ENCODE data around the gene GLB1L2. TPM values are rescaled to one million over a fixed set of nuclear protein-coding genes. Genes with fewer than 3 reads are reported as not detected.

The GLB1L2 gene
- total RNA-seq, 1 donor from 2014 or later: 0.29 TPM

DNA sequence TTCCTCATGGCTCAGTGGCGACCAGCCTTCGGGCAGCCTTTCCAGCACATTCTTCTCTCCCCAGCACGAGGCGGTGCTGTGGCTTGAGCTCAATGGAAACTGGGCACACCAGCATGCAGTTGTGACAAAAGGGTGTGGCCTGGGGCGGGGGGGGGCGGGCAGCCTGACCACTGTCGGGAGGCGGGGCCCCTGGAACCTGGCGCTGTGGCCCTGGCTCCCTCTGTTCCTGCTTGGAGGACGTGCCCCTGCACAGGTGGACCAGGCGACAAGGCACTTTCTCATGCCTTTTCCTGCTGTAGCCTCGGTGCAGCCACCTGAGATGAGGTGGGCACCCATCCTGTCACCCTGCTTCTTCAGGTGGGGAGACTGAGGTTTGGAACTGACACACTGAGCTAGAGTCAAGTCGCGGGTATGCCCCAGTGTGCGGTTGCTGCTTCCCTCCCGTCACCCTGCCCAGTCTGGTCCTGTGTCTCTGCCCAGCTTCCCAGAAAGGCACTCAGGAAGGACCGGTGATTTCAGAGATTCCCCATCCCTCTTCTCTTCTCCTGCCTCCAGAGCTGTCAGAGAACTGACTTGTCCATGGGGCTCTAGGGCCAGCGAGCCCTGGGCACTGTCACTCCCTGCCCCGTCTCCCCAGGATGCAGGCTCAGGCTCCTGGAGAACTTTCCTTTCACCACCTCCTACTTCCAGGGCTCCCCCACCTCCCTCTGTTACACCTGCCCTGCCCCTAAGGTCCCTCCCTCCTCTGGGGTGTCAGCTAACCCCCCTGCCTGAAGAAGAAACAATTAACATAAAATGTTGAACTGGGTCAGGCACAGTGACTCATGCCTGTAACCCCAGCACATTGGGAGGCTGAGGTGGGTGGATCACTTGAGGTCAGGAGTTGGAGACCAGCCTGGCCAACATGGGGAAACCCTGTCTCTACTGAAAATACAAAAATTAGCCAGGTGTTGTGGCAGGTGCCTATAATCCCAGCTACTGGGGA is 70.3 kb downstream of the GLB1L2 start:
- DNase-seq (ENCODE audit: low spot score): no peak

- DNase-seq (ENCODE audit: low spot score): no peak
These were observed 71.1 kb downstream of the GLB1L2 start for GRCh38 chr11:134402910-134403309.

- DNase-seq (ENCODE audit: low spot score): no peak
These were observed 73.0 kb downstream of the GLB1L2 start for GRCh38 chr11:134404575-134405341.

- DNase-seq (ENCODE audit: low spot score): no peak
These were observed 73.6 kb downstream of the GLB1L2 start for GRCh38 chr11:134405436-134405835.

- no peak for DNase-seq (ENCODE audit: low spot score)
These were observed 74.1 kb downstream of the GLB1L2 start for GRCh38 chr11:134405841-134406240.

- no peak for DNase-seq (ENCODE audit: low spot score)
These were observed 74.7 kb downstream of the GLB1L2 start for GRCh38 chr11:134406264-134407185.

GRCh38 chr11:134407321-134407828 is 75.6 kb downstream of the GLB1L2 start:
- no peak for DNase-seq (ENCODE audit: low spot score)

DNA sequence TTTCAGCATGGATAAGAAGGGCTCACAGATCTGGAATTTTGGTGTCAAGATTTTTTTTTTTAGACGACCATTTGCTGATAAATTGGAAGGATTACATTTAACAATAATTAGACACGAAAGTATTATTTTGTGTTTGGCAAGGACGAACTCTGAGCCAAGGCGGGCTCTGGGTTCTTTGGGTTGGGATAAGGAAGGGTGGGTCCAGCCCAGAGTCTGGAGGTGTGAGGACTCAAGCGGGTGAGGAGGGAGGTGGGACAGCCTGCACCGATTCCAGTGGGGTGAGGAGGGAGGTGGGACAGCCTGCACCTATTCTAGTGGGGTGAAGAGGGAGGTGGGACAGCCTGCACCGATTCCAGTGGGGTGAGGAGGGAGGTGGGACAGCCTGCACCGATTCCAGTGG is 76.1 kb downstream of the GLB1L2 start:
- DNase-seq (ENCODE audit: low spot score): no peak

DNA sequence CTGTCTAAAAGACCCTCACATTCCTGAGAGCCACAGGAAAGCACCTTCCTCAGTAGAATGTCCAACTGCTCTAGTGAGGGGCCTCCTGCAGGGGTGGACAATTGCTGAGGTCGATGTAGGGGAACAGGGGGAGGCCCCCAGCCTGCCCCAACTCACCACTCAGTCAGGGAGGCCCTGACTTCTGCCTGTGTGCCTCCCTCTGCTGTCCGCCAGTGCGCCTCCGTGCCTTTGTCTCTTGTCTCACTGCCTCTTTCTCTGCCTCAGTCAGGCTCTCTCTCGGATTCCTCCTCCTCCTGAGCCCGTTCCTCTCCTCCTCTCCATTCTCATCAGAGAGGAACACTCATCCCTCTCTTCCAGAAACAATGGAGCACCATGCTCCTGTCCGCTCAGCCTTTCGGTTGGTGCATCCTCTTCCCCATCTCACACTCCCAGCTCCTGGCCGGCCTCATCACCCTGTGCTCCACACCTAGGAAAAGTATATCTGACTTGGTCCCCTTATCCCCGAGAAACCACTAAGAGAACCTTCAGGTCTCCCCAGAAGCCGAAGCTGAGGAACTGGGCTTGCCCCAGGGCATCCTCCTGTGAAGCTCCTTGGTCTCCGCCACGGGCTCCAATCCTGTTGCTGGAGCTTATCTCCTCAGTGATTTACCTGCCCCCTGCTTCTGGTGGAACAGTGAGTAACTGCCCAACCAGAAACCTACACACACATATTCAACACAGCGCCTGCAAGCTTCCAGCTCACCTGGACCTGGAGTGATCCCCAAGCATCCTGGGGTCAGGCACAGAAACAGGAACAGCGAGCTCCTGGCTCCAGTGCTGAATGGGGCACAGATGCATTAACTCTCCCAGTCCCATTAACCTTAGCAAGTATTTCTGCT is 78.0 kb downstream of the GLB1L2 start:
- DNase-seq (ENCODE audit: low spot score): no peak

DNA sequence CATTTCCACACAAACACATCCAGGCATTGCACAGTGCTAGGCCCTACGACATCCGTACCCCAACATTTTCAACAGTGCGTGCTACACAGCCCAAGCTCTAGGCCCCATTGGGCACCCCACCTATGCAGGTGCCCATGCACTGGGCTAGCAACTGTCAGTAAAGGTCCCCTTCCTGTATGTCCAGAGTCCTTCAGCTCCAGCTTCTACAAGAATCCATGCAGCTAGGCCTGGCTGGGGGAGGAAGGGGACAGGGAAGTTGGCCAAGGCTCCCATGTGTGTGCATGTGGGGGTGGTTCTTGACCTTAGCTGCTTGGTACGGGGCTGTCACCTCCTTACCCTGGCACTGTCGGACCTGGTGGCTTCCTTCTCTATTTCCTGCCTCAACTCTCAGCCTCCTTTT is 79.0 kb downstream of the GLB1L2 start:
- DNase-seq (ENCODE audit: low spot score): no peak

GRCh38 chr11:134412203-134413042 is 80.6 kb downstream of the GLB1L2 start, which contains the start of gene B3GAT1:
Gene B3GAT1 (minus strand): TSS chr11:134412242. CDS start chr11:134387659, 24,583 bp downstream.
- no peak for DNase-seq (ENCODE audit: low spot score)

- DNase-seq (ENCODE audit: low spot score): no peak
These were observed 81.4 kb downstream of the GLB1L2 start for GRCh38 chr11:134413043-134413825.

GRCh38 chr11:134413826-134414731 is 82.3 kb downstream of the GLB1L2 start:
- no peak for DNase-seq (ENCODE audit: low spot score)

DNA sequence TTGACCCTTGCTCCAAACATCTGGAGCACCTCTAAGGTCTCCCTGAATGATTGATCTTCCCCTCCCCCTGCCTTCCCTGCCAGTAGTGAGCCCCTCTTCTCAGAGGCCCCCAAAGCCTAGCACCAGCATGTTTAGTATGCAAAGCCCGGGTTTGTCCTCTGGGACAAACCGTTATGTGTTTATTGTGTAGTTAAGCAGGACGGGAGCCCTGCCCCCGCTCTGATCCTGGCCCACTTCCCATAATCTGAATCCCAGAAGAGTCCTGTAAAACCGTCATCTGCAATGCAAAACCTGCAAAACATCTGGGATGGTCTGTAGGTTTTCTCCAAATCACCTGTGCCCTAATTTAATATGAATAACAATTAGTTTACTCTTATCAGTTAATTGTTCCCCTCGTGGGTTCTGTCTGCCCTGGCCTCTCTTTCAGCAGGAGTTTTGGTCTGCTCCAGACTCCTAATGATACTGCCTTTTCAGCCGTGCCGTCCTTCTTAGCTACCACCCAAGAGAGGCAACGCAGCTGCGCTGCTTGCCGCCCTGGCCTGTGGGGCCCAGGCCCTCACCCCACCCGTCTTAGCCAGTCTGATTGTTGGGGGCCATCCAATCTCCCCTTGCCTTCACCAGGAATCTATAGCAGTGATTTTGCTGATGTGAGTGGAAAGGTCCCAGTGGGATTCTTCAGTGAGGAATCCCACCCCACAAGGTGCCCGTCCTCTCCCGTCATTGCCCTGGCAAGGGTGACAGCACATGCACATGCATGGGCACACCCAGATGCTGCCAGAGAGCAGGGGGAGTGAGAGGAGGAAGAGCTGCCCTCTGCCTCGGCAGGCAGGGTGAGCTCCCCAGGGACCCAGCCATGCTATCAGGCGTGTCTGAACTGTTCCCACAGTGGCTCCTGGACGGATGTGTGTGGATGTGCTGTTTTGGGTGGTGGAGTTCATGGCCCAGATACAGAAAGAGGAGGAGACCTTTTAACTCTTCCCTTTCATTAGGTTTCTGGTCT is 83.3 kb downstream of the GLB1L2 start:
- DNase-seq (ENCODE audit: low spot score): no peak

DNA sequence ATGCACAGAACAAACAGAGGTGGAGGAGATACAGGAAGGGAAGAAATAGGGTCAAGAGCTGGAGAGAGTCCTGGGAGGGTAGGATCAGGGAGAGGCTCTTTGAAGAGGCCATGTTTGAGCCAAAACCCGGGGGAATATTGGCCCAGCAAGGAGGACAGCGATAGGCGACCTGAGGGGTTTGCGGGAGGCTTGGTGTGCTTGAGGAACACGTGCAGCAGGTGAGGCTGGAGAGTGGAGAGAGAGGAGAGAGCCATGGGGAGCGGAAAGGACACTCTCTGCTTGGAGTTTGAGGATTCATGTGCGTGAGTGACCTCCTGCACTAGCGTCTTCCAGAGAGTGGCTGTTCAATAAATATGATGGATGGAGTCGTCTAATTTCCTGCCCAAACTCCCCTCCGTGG is 84.9 kb downstream of the GLB1L2 start:
- DNase-seq (ENCODE audit: low spot score): no peak

All from mesenteric fat pad (tissue), 1 donor.